Effector memory CD8-positive, alpha-beta T cell (primary cell): ENCODE data around the gene TBC1D9.

Source experiments
- ATAC-seq: fragments of 150-1000 bp; cut with Tn5 transposase; replicated peaks from 2 replicates; pipeline ENCODE4 v1.10.0; 2021; ENCODE audit warnings: mild to moderate bottlenecking, moderate library complexity
- DNase-seq, 3 experiments: peaks; one replicate each; pipeline ENCODE4 v3.0.0; 2021
- H3K27ac Mint-ChIP-seq, 2 donors: one replicate each; pipeline ENCODE4 v1.8.0; 2022; ENCODE audit warnings: mild to moderate bottlenecking in 2 of 2, mixed read lengths in 2 of 2, moderate library complexity in 2 of 2
- H3K27me3 Mint-ChIP-seq, 2 donors: one replicate each; pipeline ENCODE4 v1.8.0; 2022; ENCODE audit warnings: mixed read lengths in 2 of 2
- H3K36me3 Mint-ChIP-seq: one replicate; pipeline ENCODE4 v1.8.0; 2022; ENCODE audit warnings: mild to moderate bottlenecking, moderate library complexity, mixed read lengths; ENCODE audit not compliant: insufficient read depth
- H3K4me1 Mint-ChIP-seq, 2 donors: one replicate each; pipeline ENCODE4 v1.8.0; 2022; ENCODE audit warnings: low read depth in 2 of 2, mixed read lengths in 2 of 2
- H3K4me3 Mint-ChIP-seq, 2 donors: one replicate each; pipeline ENCODE4 v1.8.0; 2022; ENCODE audit warnings: mild to moderate bottlenecking in 2 of 2, mixed read lengths in 2 of 2, moderate library complexity in 2 of 2
- H3K9me3 Mint-ChIP-seq, 2 donors: one replicate each; pipeline ENCODE4 v1.8.0; 2022; ENCODE audit warnings: mixed read lengths in 2 of 2

Gene TBC1D9

DNA sequence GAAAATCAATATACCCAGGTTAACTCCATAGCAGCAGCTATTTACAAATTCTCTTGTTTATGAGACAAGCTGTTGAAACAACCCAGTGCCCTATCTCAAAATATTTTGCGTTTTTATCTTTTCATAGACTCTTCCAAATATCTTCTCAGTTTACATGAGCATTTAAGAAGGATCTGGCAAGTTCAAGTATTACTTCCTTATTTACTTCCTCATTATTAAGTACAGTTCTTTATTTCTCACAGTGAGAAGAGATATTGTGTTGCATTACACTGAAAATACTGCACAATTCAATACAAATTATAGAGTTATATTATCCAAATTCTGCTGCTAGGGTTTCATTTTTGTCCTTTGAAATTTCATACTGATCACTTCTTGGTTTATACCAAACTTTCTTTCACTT, 143.8 kb downstream of the TBC1D9 start:
- H3K4me1 Mint-ChIP-seq = no peaks in the 10 kb centered on the region
- H3K27me3 Mint-ChIP-seq = peaks cover 7 to 26% of the 10 kb centered on the region in 2 donors
- H3K36me3 Mint-ChIP-seq = no peaks in the 10 kb centered on the region
- no peak for DNase-seq
- ATAC-seq = no peak
- no peak overlapping the region for H3K4me3 Mint-ChIP-seq
- H3K27ac Mint-ChIP-seq = no peak overlapping the region
- H3K9me3 Mint-ChIP-seq = no peaks in the 10 kb centered on the region

DNA sequence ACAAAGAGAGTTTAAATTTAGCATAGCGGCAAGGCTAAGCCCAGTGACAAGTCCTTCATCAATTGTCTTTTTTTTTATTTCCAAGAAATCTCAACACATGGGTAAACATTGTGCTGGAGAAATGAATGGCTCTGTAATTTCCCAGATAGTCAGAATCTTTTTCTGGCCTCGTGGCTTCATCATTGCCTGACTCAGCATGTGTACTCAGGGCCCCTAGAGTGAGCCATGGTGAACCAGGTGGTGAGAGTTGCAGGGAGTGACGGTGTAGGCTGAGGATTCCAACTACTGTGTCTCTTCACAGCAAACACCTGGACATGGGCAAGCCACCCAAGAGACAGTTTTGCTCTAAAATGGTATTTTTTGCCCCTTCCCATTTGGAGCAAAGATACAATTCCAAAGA, 144.3 kb downstream of the TBC1D9 start:
- no peak for DNase-seq
- no peak overlapping the region for H3K27ac Mint-ChIP-seq
- peaks cover 12 to 31% of the 10 kb centered on the region in 2 donors for H3K27me3 Mint-ChIP-seq
- no peaks in the 10 kb centered on the region for H3K9me3 Mint-ChIP-seq
- H3K4me1 Mint-ChIP-seq = no peaks in the 10 kb centered on the region
- no peak for ATAC-seq
- H3K36me3 Mint-ChIP-seq = no peaks in the 10 kb centered on the region
- no peak overlapping the region for H3K4me3 Mint-ChIP-seq

GRCh38 chr4:140609548-140610425, 146.4 kb downstream of the TBC1D9 start:
- DNase-seq (no peak), ATAC-seq (no peak)
- Mint-ChIP-seq H3K27ac (no peak overlapping the region), H3K36me3 (no peaks in the 10 kb centered on the region), H3K9me3 (no peaks in the 10 kb centered on the region), H3K27me3 (peaks cover 19 to 47% of the 10 kb centered on the region in 2 donors), H3K4me3 (no peak overlapping the region), H3K4me1 (no peaks in the 10 kb centered on the region)

- no peak for DNase-seq
- H3K27ac Mint-ChIP-seq = no peak overlapping the region
- no peak overlapping the region for H3K4me3 Mint-ChIP-seq
- H3K36me3 Mint-ChIP-seq = no peaks in the 10 kb centered on the region
- H3K4me1 Mint-ChIP-seq = no peaks in the 10 kb centered on the region
- no peaks in the 10 kb centered on the region for H3K9me3 Mint-ChIP-seq
- ATAC-seq = no peak
- H3K27me3 Mint-ChIP-seq = peaks cover 26 to 66% of the 10 kb centered on the region in 2 donors
Measured at GRCh38 chr4:140607852-140608251, 148.3 kb downstream of the TBC1D9 start.

GRCh38 chr4:140604544-140604943, 151.6 kb downstream of the TBC1D9 start:
- Mint-ChIP-seq H3K27ac (no peak overlapping the region), H3K9me3 (no peaks in the 10 kb centered on the region), H3K36me3 (no peaks in the 10 kb centered on the region), H3K27me3 (peaks cover 36 to 85% of the 10 kb centered on the region in 2 donors), H3K4me1 (no peaks in the 10 kb centered on the region), H3K4me3 (no peak overlapping the region)
- DNase-seq (no peak), ATAC-seq (no peak)

DNA sequence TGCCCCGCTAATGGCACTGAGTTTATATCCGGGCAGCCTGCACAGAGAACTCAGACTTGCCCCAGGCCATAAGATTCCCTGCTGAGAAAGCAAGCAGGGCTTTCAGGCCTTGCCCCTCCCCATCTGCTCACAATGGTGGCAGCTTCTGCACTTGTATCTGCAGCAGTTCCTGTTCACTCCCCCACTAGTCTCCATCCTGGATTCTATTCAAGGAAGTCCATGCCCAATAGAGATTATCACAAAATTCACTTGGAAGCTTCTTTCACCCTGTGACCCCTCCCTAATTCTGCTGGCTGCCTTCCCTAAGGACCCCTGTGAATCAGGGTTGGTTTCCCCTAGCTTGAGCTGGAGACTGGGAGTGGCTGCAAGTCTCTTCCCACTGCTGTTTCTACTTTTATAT, 152.9 kb downstream of the TBC1D9 start:
- ATAC-seq = no peak
- no peak for DNase-seq
- Mint-ChIP-seq H3K9me3 (no peaks in the 10 kb centered on the region), H3K27ac (no peak overlapping the region), H3K27me3 (peaks cover 48 to 81% of the 10 kb centered on the region in 2 donors), H3K4me1 (no peaks in the 10 kb centered on the region), H3K36me3 (no peaks in the 10 kb centered on the region), H3K4me3 (no peak overlapping the region)

DNA sequence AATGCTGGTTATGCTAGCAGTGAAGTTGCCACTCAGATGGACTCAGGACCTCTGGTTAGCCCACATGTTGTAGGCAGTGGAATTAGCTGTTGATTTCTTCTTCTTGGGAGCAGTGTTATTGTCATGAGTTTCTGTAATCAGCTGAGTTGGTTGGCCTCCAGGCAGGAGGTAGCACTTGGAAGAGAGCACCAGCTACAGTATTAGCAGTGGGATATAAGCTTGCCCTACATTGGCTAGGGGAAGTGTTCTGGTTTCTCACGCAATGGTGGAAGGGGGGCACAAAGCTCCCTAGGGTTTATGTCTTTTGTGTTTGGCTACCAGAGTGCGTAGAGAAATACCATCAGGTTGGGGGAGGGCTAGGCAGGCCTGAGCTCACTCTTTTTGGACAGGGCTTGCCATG, 153.5 kb downstream of the TBC1D9 start:
- H3K4me3 Mint-ChIP-seq = no peak overlapping the region
- H3K27ac Mint-ChIP-seq = no peak overlapping the region
- H3K4me1 Mint-ChIP-seq = no peaks in the 10 kb centered on the region
- H3K27me3 Mint-ChIP-seq = peaks cover 46 to 81% of the 10 kb centered on the region in 2 donors
- no peaks in the 10 kb centered on the region for H3K36me3 Mint-ChIP-seq
- DNase-seq = no peak
- no peak for ATAC-seq
- no peaks in the 10 kb centered on the region for H3K9me3 Mint-ChIP-seq

DNA sequence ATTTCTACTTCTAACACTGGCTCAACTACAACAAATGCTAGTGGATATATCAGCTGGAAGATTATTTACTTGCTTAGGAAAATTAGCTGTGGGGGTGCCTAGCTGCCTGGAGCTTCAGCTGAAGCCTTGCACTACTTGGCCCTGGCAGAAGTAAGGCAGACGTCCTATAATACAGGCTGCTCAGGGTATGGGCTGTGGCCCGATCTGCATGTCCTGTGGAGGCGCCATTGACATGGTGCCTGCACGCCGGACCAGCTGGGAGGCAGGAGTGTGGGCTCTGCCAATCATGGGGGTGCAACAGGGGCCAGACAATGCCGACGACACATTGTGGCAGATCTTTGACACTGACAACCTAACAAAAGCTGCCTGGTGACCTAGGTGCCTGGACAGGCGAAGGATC, 155.8 kb downstream of the TBC1D9 start:
- H3K4me3 Mint-ChIP-seq = no peak overlapping the region
- no peaks in the 10 kb centered on the region for H3K36me3 Mint-ChIP-seq
- H3K4me1 Mint-ChIP-seq = no peaks in the 10 kb centered on the region
- DNase-seq (no peak), ATAC-seq (no peak)
- no peak overlapping the region for H3K27ac Mint-ChIP-seq
- H3K9me3 Mint-ChIP-seq = no peaks in the 10 kb centered on the region
- peaks cover 30 to 62% of the 10 kb centered on the region in 2 donors for H3K27me3 Mint-ChIP-seq

DNA sequence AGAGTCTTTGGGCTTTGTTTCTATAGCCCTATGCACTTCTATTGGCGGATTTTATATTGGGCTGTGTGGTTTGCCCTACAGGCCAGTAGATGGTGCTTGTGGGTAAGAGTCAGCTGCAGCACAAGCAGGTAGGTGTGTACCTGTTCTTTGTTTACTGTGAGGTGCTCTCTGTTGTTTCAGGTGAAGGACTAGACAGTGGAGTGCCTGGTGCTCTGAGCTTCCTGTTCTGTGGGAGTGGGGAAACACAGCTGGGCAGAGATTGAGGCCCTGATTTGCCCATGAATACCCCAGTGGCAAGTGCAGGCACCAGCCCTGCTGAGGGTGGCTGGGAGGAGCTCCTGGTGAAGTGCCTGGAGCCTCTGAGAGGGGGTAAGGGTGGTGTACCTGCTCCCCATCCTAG, 161.1 kb downstream of the TBC1D9 start:
- peaks cover 45 to 55% of the 10 kb centered on the region in 2 donors for H3K27me3 Mint-ChIP-seq
- no peaks in the 10 kb centered on the region for H3K4me1 Mint-ChIP-seq
- no peak overlapping the region for H3K4me3 Mint-ChIP-seq
- DNase-seq = no peak
- H3K36me3 Mint-ChIP-seq = no peaks in the 10 kb centered on the region
- H3K27ac Mint-ChIP-seq = no peak overlapping the region
- no peaks in the 10 kb centered on the region for H3K9me3 Mint-ChIP-seq
- no peak for ATAC-seq

DNA sequence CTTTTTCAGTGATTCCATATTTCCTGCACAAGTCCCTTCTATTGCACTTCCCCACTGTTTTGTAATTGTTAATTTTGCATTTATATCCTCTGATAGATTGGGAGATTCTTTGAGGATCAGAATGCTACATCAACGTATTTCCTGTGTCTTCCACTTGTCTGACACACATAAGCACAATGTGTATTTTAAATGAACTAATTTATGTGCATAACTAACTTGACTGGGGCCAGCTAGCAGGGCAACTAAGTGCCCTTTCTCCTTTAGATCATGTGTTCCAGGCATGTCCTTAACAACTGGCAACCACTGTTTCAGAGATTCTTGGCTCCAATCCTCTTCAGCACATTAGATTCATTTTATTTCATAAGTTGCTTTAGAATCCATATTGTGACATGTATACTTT, 171.7 kb downstream of the TBC1D9 start:
- ATAC-seq (no peak), DNase-seq (no peak)
- no peak overlapping the region for H3K27ac Mint-ChIP-seq
- no peak overlapping the region for H3K4me3 Mint-ChIP-seq
- H3K9me3 Mint-ChIP-seq = no peaks in the 10 kb centered on the region
- H3K4me1 Mint-ChIP-seq = peaks cover 0 to under 1% of the 10 kb centered on the region in 2 donors
- peaks cover 7 to 26% of the 10 kb centered on the region in 2 donors for H3K27me3 Mint-ChIP-seq
- H3K36me3 Mint-ChIP-seq = no peaks in the 10 kb centered on the region

DNA sequence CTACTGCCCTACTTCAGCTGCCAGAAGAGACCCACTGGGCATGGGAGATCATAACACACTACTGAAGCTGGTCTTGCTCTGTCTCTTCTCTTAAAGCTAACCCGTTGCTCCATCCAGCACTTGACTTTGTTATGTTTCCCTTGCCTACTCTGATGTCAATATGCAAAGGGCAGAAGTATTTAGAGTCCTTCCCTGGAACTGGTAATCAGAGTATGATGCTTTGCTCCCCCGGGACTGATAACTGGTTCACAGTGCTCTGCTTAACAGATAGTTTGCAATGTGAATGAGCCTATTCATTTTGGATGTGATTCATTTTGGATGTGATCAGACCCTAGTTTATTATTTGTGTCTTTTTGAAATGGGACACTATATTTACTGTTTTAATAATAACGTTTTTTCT, 175.1 kb downstream of the TBC1D9 start:
- Mint-ChIP-seq H3K4me3 (no peak overlapping the region), H3K27ac (no peak overlapping the region), H3K4me1 (peaks cover 0 to 7% of the 10 kb centered on the region in 2 donors), H3K27me3 (peaks cover 28 to 49% of the 10 kb centered on the region in 2 donors), H3K9me3 (no peaks in the 10 kb centered on the region), H3K36me3 (no peaks in the 10 kb centered on the region)
- ATAC-seq = no peak
- no peak for DNase-seq

DNA sequence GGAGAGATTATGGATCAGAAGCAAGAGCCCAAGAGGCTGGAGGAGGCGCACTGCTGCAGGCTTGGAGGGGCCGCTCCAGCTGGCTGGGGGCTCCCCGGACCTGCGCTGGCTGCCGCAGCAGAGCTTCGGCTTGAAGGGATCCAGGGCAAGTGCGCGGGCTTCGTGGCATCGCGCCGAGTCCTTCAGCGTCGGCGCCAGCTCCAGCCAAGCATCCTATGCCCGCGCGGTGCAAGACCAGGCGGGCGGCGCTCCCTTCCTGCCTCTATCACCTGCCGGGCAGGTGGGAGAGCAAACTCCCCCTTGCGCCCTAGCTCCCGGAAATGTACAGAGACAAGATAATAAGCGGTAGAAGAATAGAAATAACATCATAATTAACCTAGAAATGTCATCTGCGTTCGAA, 176.9 kb downstream of the TBC1D9 start:
- Mint-ChIP-seq H3K4me3 (no peak overlapping the region), H3K36me3 (no peaks in the 10 kb centered on the region), H3K4me1 (peaks cover 0 to 7% of the 10 kb centered on the region in 2 donors), H3K27me3 (peaks cover 40 to 51% of the 10 kb centered on the region in 2 donors), H3K27ac (no peak overlapping the region), H3K9me3 (no peaks in the 10 kb centered on the region)
- ATAC-seq (no peak), DNase-seq (no peak)

- Mint-ChIP-seq H3K27me3 (peaks cover 59 to 67% of the 10 kb centered on the region in 2 donors), H3K9me3 (no peaks in the 10 kb centered on the region), H3K4me3 (no peak overlapping the region), H3K36me3 (peaks cover 3% of the 10 kb centered on the region), H3K27ac (no peak overlapping the region), H3K4me1 (peaks cover 0 to 7% of the 10 kb centered on the region in 2 donors)
- DNase-seq (no peak), ATAC-seq (no peak)
Measured at GRCh38 chr4:140575489-140575888, 180.7 kb downstream of the TBC1D9 start.

DNA sequence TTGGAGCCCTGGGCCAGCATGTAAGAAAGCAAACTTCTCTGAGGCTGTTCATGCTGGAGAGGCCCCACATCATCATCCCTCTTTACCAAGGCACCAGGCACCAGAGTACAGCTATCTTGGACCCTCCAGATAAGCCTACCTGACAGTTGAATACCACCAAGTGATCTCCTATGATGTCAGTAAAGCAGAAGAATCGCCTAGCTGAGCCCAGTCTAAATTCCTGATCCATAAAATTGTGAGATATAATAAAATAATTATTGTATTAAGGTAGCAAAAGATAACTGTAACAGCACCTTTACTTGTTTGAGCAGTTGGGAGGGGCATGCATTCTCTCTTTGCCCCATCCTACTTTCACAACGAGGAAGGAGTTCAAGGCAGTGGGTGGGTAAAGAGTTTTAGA, 184.6 kb downstream of the TBC1D9 start:
- Mint-ChIP-seq H3K4me1 (peaks cover 4 to 6% of the 10 kb centered on the region in 2 donors), H3K9me3 (no peaks in the 10 kb centered on the region), H3K27me3 (peaks cover 49 to 66% of the 10 kb centered on the region in 2 donors), H3K36me3 (peaks cover 3% of the 10 kb centered on the region), H3K27ac (no peak overlapping the region), H3K4me3 (no peak overlapping the region)
- DNase-seq (no peak), ATAC-seq (no peak)
